H9 (cell line): ENCODE results near the gene TIPIN. TPM values are rescaled to one million over a fixed set of nuclear protein-coding genes. Genes with fewer than 3 reads are reported as not detected.

Experiments
- DNase-seq: peaks from one replicate; pipeline ENCODE4 v3.0.0-alpha.2; 2017
- H2AFZ ChIP-seq: one replicate; pipeline ENCODE4 v1.6.1; 2013; ENCODE audit warnings: mild to moderate bottlenecking, low read length, control low read depth, moderate library complexity
- H2AK5ac ChIP-seq: 2 replicates; pipeline ENCODE4 v1.6.1; 2013; ENCODE audit warnings: low read length, control low read depth, mixed read lengths; ENCODE audit not compliant: insufficient read length
- H2BK120ac ChIP-seq: one replicate; pipeline ENCODE4 v1.6.1; 2013; ENCODE audit warnings: low read depth, mild to moderate bottlenecking, low read length, control low read depth, inconsistent platforms; ENCODE audit not compliant: poor library complexity, severe bottlenecking
- H2BK12ac ChIP-seq: 2 replicates; pipeline ENCODE4 v1.6.1; 2013; ENCODE audit warnings: low read length, control low read depth, mixed read lengths, low read depth; ENCODE audit not compliant: insufficient read length
- H2BK15ac ChIP-seq: 2 replicates; pipeline ENCODE4 v1.6.1; 2013; ENCODE audit warnings: low read depth, low read length, control low read depth
- H2BK20ac ChIP-seq: one replicate; pipeline ENCODE4 v1.6.1; 2013; ENCODE audit warnings: low read depth, mild to moderate bottlenecking, low read length, control low read depth, inconsistent platforms; ENCODE audit not compliant: poor library complexity, severe bottlenecking
- H2BK5ac ChIP-seq: 2 replicates; pipeline ENCODE4 v1.6.1; 2013; ENCODE audit warnings: low read length, control low read depth, mixed read lengths; ENCODE audit not compliant: insufficient read length
- H3K14ac ChIP-seq: 2 replicates; pipeline ENCODE4 v1.6.1; 2013; ENCODE audit warnings: low read length, control low read depth; ENCODE audit not compliant: insufficient read depth
- H3K18ac ChIP-seq: 2 replicates; pipeline ENCODE4 v1.6.1; 2013; ENCODE audit warnings: low read depth, mild to moderate bottlenecking, mixed read lengths, low read length, control low read depth; ENCODE audit not compliant: insufficient read length
- H3K23ac ChIP-seq: 2 replicates; pipeline ENCODE4 v1.6.1; 2013; ENCODE audit warnings: low read length, control low read depth, mixed read lengths, low read depth; ENCODE audit not compliant: insufficient read length
- H3K23me2 ChIP-seq: 2 replicates; pipeline ENCODE4 v1.6.1; 2013; ENCODE audit warnings: low read depth, mild to moderate bottlenecking, mixed read lengths, low read length, control low read depth; ENCODE audit not compliant: insufficient read length, poor library complexity, severe bottlenecking
- H3K27ac ChIP-seq: 2 replicates; pipeline ENCODE4 v1.5.1; 2013; ENCODE audit warnings: low read length, control low read depth, mixed read lengths, low read depth; ENCODE audit not compliant: insufficient read length
- H3K27me3 ChIP-seq: 2 replicates; pipeline ENCODE4 v1.6.1; 2013; ENCODE audit warnings: low read length, control low read depth, inconsistent platforms; ENCODE audit not compliant: insufficient read depth
- H3K4ac ChIP-seq: 2 replicates; pipeline ENCODE4 v1.6.1; 2013; ENCODE audit warnings: low read depth, mild to moderate bottlenecking, control low read depth, inconsistent platforms, low read length, moderate library complexity
- H3K4me1 ChIP-seq: 2 replicates; pipeline ENCODE4 v1.6.1; 2013; ENCODE audit warnings: low read length, control low read depth, inconsistent platforms; ENCODE audit not compliant: insufficient read depth
- H3K4me2 ChIP-seq: 2 replicates; pipeline ENCODE4 v1.6.1; 2013; ENCODE audit warnings: low read length, control low read depth, mixed read lengths; ENCODE audit not compliant: insufficient read length, insufficient read depth
- H3K56ac ChIP-seq: 2 replicates; pipeline ENCODE4 v1.6.1; 2013; ENCODE audit warnings: low read depth, mild to moderate bottlenecking, mixed read lengths, low read length, control low read depth; ENCODE audit not compliant: insufficient read length
- H3K79me1 ChIP-seq: 2 replicates; pipeline ENCODE4 v1.6.1; 2013; ENCODE audit warnings: low read depth, mild to moderate bottlenecking, moderate library complexity, low read length, control low read depth, inconsistent platforms; ENCODE audit not compliant: insufficient read depth, poor library complexity, severe bottlenecking
- H3K79me2 ChIP-seq: 2 replicates; pipeline ENCODE4 v1.6.1; 2013; ENCODE audit warnings: low read length, control low read depth, inconsistent platforms; ENCODE audit not compliant: insufficient read depth
- H3K9ac ChIP-seq: 2 replicates; pipeline ENCODE4 v1.6.1; 2013; ENCODE audit warnings: low read length, control low read depth, mixed read lengths; ENCODE audit not compliant: insufficient read length; ENCODE audit errors: extremely low read depth
- H3K9me3 ChIP-seq: one replicate; pipeline ENCODE4 v1.6.1; 2013; ENCODE audit warnings: low read depth, low read length, inconsistent platforms; ENCODE audit not compliant: control insufficient read depth
- H3T11ph ChIP-seq: one replicate; pipeline ENCODE4 v1.6.1; 2013; ENCODE audit warnings: mild to moderate bottlenecking, low read length, control low read depth, inconsistent platforms
- H4K20me1 ChIP-seq: one replicate; pipeline ENCODE4 v1.6.1; 2013; ENCODE audit not compliant: control insufficient read depth, insufficient read length, insufficient read depth
- H4K5ac ChIP-seq: 2 replicates; pipeline ENCODE4 v1.6.1; 2013; ENCODE audit warnings: low read depth, mild to moderate bottlenecking, mixed read lengths, low read length, control low read depth; ENCODE audit not compliant: insufficient read length
- H4K8ac ChIP-seq: replicated peaks from 2 replicates; pipeline ENCODE4 v1.6.1; 2013; ENCODE audit warnings: low read length, control low read depth, mixed read lengths, low read depth; ENCODE audit not compliant: insufficient read length
- H4K91ac ChIP-seq: 2 replicates; pipeline ENCODE4 v1.6.1; 2013; ENCODE audit warnings: low read depth, mild to moderate bottlenecking, moderate library complexity, mixed read lengths, low read length, control low read depth; ENCODE audit not compliant: insufficient read length
- H3K27ac Mint-ChIP-seq, 3 experiments: 2 replicates in 2 of 3; 3 replicates in 1 of 3; pipeline ENCODE4 v1.8.0; 2020 to 2021; ENCODE audit warnings: mixed read lengths in 3 of 3, mild to moderate bottlenecking in 1 of 3, moderate library complexity in 1 of 3
- H3K27me3 Mint-ChIP-seq: 2 replicates; pipeline ENCODE4 v1.8.0; 2021; ENCODE audit warnings: low read depth, mild to moderate bottlenecking, moderate library complexity, mixed read lengths
- H3K36me3 Mint-ChIP-seq, 3 experiments: 2 replicates in 2 of 3; 3 replicates in 1 of 3; pipeline ENCODE4 v1.8.0; 2020 to 2021; ENCODE audit warnings: low read depth in 3 of 3, mixed read lengths in 3 of 3; ENCODE audit not compliant: insufficient read depth in 1 of 3
- H3K4me1 Mint-ChIP-seq, 2 experiments: 2 replicates each; pipeline ENCODE4 v1.8.0; 2020; ENCODE audit warnings: mixed read lengths in 2 of 2
- H3K4me3 Mint-ChIP-seq, 2 experiments: 2 replicates in 1 of 2; 3 replicates in 1 of 2; pipeline ENCODE4 v1.8.0; 2020 to 2021; ENCODE audit warnings: mild to moderate bottlenecking in 2 of 2, mixed read lengths in 2 of 2, moderate library complexity in 1 of 2
- H3K9me3 Mint-ChIP-seq, 2 experiments: 2 replicates in 1 of 2; 3 replicates in 1 of 2; pipeline ENCODE4 v1.8.0; 2020; ENCODE audit warnings: mild to moderate bottlenecking in 2 of 2, mixed read lengths in 2 of 2, moderate library complexity in 1 of 2
- CTCF ChIP-seq: fragments of 200-600 bp; sonication (generic); conservative IDR thresholded peaks from 3 replicates; pipeline ENCODE4 v1.8.0; 2021; ENCODE audit warnings: antibody characterized with exemption, mild to moderate bottlenecking
- WGBS: extraction: QIAGEN DNeasy Blood & Tissue Kit; methylation state at CpG from one replicate; pipeline ENCODE4 v1.1.7; 2013; ENCODE audit warnings: missing lambda C conversion rate, low lambda C conversion rate, mixed read lengths; ENCODE audit not compliant: insufficient read length; ENCODE audit errors: extremely low coverage; 5-methylcytosine and 5-hydroxymethylcytosine counted together
- total RNA-seq: library from RNA; stranded (reverse); gene quantifications from 2 replicates; pipeline ENCODE4 v1.2.1, GENCODE V29; 2021

The TIPIN gene
- total RNA-seq, 1 experiment from 2014 or later, result 26.9 TPM

GRCh38 chr15:66327736-66328135 is 28.7 kb downstream of the TIPIN start:
- H3K36me3 Mint-ChIP-seq, result peaks cover 26 to 73% (median 65%) of the 10 kb centered on the region in 3 experiments; a peak in 6 of 7 replicates
- H4K8ac ChIP-seq, result no peak overlapping the region

More at GRCh38 chr15:66327736-66328135, 28.7 kb downstream of the TIPIN start:
- Histone ChIP-seq H2AFZ (no peak overlapping the region), H2BK15ac (no peak overlapping the region), H3K14ac (no peak overlapping the region), H4K5ac (no peak overlapping the region), H3K4me1 (no peaks in the 10 kb centered on the region), H3K9me3 (no peaks in the 10 kb centered on the region), H3K18ac (no peak overlapping the region), H2BK20ac (no peak overlapping the region), H2BK5ac (no peak overlapping the region), H3K9ac (no peak overlapping the region), H3K4ac (no peak overlapping the region), H4K91ac (no peak overlapping the region), H3K79me2 (no peaks in the 10 kb centered on the region), H3K27ac (no peak overlapping the region), H3K23ac (no peak overlapping the region), H3K23me2 (no peaks in the 10 kb centered on the region), H3K4me2 (no peak overlapping the region), H2BK12ac (no peak overlapping the region), H3K27me3 (no peaks in the 10 kb centered on the region), H3T11ph (no peak overlapping the region), H3K79me1 (no peaks in the 10 kb centered on the region), H3K56ac (no peak overlapping the region), H2AK5ac (no peak overlapping the region), H4K20me1 (no peaks in the 10 kb centered on the region), H2BK120ac (no peak overlapping the region)
- TF ChIP-seq CTCF, result no peak
- WGBS, result no CpG with 5 or more reads among the region's 4 CpGs
- H3K9me3 Mint-ChIP-seq, result no peaks in the 10 kb centered on the region
- DNase-seq, result no peak
- H3K27me3 Mint-ChIP-seq, result no peaks in the 10 kb centered on the region
- H3K27ac Mint-ChIP-seq, result no peak overlapping the region
- H3K4me1 Mint-ChIP-seq, result 0 out of 4 replicates have a peak, but pooled peaks cover 0 to 4% of the 10 kb centered on the region in 2 experiments
- no peak overlapping the region for H3K4me3 Mint-ChIP-seq
